GM19240 (cell line): Measurements from ENCODE around the gene CYP19A1.
"Not testable (repeated sequence)": the region's sequence is repeated elsewhere in the genome, so short reads cannot be mapped to it uniquely, and the experiment has no call there.

Experiments used
- DNase-seq: peaks from one replicate; pipeline ENCODE4 v3.0.0; 2011; ENCODE audit warnings: low spot score; ENCODE audit not compliant: insufficient read length

The CYP19A1 gene

DNA sequence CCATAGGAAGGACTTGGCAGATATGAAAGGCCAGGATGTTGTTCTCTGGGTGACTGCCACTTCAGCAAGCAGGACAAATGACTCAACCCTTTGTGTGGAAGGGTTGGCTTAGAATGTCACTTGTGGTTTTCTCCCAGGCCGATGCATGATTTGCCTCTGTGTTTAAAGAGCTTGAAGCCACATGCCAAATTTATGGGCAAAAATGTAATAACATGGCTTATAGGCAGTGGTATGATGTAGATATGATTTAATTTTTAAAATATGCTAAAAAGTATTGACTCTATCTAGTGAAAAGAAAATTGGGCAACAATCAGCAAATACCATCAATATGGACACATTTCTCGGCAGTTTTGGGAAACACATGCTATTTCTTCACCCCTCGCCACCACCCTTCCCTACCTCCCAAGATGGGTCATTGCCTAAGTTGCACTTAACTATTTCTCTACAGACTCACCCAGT lies 114.6 kb downstream of the CYP19A1 start:
- no peak for DNase-seq

DNA sequence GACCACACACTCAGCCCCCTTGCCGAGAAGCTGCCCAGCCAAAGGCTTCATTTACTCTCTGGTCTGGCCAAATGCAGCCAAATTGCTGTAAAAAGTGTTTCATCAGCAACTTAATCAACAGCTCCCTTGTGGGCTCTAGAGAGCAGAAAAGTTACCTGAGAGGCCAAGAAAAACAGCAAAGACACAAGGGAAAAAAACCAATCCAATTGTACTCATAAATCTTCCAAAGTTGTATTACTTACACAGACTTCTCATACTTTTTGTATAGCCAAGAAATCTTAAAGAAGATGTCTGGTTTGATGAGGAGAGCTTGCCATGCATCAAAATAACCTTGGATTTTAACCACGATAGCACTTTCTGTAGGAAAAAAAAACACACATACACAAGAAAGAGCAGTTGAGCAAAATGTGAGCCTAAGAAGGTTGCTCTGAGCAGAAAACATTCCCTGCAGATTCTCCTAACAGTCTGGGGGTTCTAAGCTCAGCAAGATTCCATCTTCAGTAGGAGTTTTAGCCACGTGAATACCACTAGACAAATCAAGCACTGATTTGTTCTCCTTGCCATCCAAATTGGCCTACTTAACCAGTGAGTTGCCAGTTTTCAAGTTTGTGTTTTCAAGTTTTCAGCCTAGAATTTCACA lies 120.0 kb downstream of the CYP19A1 start:
- DNase-seq, result no peak

DNA sequence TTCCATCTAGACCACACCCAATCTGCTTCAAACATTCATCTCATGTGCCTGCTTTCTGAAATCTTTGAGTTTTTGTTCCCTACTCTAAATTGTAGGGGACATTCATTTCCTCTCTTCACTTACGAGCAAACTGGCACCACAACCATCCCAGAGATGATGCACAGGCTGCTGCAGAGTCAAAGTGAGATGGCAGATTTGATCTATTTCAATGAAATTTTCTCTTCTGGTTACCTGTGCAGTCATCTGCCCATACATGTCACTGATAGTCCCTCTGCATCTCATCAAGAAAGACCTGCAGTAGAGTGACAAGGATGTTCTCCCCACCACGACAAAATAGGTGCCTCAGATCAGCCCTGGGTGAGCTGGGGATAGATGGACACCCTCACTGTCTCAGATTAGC lies 125.5 kb downstream of the CYP19A1 start:
- DNase-seq, result no peak

DNA sequence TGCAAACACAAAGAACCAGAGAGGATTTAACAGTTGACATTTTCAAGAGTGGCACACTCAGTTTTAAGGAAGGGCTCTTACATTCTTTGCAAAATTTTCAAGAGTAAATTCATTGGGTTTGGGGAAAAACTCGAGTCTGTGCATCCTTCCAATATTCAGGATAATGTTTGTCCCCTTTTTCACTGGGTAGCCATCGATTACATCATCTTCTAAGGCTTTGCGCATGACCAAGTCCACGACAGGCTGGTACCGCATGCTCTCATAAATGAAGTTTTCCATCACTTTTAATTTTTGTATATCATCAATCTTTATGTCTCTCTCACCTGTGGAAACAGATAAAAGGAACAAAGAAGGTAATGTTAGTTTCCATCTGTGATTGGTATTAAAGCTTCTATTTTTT lies 126.2 kb downstream of the CYP19A1 start:
- DNase-seq, result no peak

DNA sequence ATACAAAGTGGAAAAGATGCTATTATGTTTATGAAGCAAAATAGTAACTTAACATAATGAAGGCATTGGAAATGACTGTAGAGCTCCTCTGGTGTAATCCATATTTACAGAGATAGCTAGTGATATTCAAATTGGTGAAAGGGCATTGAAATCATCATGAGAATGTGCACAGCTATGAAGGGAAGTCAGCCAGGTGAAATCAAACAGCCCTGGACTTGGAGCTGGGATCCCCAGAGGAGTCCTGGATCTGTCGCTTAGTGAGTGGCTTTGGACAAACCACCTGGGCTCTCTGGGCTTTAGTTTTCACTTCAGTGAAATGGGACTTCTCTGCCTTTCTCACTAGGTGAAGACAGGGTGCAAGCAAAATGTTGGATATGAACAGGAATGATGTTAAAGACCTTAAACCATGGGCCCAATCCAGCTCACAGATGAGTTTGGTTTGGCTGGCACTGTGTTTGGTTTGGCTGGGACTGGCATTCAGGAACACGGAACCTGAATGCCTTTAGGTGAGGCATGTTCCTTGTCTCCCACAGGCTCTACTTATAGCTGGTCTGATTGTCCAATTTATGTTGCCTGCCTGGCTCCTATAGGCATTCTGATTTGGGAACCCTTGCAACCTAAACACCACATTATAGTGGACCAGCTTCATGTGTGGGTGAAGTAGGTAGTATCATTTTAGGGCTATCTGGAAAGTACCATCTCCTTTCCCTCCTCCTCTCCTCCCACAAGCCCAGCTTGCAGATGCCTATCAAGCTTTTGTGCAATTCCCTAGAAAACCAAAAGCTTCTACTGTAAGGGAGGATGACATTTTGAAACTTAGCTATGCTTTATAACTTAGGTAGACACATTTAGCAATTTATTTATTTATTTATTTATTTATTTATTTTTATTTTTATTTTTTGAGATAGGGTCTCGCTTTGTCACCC lies 133.1 kb downstream of the CYP19A1 start:
- DNase-seq, result no peak

DNA sequence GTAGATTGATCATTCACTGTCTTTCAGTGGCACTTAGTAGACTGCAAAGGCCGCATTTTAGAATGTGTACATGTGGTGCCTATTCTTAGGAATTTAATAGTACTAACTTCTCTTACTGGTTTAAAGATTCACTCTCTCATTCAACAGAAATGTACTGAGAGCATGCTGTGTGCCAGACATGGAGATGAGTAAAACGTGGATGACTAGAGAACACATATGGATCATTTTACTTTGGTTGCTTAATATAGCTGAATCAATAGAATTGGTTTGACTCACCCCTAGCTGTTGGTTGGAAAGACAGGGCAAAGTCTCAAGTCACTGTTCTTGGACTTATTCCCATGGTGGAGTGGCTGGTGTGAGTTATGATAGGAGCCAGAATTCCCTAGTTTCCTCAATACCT lies 134.6 kb downstream of the CYP19A1 start:
- DNase-seq, result no peak

DNA sequence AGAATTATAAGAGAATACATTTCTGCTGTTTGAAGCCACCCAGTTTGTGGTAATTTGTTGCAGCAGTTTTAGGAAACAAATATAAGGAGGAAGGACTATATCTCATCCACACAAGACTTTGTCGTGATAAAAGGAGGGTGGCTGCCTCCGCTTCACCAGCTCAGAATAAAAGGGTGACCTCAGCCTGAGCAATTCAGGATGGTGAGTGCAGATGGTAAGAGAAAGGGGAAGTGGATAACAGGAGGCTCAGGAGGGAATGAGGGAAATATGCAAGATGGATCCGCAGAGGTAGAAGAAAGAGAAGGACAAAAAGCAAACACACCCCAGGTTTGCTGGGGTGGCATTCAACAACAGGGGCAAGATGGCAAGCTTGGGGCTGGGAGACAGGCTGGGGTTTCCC lies 135.6 kb downstream of the CYP19A1 start:
- no peak for DNase-seq

DNA sequence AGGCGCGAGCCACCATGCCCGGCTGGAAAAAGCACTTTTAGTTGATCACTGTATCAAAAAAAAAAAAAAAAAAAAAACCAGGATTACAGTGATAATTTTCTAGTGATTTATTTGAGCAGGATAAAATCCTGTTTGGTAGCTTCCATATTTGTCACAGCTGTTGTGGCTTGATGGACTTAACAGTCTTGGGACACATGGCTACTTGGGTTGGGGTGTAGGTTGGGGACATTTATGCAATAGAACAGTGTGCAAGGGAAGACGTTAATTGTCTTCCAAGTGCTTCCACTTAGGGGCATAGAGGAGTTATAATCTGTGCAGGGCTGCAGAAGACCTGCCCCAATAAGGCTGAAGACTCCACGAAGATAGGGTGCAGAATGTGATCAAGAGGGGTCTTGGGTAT lies 136.8 kb downstream of the CYP19A1 start:
- no peak for DNase-seq

DNA sequence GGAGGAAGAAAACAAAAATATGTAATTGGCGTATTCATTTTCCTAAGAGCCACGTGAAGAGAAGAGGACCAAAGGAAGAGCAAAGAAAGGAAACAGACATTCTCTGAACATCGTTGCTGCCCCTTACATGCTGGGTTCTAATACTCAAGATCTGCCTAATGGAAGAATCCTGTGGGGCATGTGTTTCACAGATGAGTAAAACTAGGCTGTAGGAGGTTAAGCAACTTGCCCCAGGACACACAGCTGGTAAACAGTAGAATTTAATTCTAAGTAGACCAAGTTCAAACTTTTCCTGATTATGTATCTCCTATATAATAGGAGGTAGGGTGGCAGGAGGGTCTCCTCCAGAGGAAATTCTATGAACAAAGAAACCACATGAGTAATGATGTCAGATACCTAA lies 137.6 kb downstream of the CYP19A1 start:
- DNase-seq, result no peak

DNA sequence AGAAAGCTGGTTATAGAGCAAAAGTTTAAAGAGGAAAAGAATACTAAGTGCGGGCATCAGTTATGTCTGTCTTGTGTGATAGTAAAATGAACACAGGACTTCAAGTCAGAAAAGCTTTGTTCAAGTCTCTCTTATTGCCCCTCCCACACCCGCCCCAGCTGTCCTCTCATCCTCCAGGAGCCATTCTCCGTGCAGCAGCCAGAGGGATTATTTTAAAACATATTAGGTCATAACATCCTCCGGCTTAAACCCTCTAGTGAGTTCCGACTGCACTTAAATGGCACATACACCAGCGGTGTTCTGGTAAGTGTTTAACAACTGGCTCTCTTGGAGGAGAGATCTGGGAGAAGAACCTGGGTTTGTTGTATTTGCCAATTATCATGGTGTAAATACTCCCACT lies 138.9 kb downstream of the CYP19A1 start:
- no peak for DNase-seq

DNA sequence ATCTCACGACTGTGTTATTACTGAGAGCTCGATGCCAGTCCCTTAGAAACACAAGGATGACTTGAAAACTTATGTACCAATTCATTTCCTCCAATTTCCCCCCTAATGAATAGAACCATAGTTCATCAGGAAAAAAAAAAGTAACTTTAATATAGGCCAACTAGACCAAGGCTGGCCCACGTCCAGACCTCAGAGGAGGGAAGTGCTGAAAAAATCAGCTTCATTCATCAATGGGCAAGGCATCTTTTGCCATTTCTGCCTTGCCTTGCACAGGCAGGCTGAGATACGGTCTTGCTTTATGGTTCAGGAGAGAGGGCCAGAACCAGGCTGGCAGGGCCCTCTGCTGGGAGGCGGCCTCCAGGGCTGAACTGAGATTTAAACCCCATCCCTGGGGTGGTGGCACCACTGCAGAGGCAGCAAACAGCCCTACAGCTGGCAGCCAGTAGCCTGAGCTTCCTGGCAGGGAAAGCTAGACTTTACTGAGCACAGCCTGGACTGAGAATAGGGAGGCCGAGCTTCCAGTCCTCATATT lies 139.6 kb downstream of the CYP19A1 start:
- DNase-seq, result no peak

DNA sequence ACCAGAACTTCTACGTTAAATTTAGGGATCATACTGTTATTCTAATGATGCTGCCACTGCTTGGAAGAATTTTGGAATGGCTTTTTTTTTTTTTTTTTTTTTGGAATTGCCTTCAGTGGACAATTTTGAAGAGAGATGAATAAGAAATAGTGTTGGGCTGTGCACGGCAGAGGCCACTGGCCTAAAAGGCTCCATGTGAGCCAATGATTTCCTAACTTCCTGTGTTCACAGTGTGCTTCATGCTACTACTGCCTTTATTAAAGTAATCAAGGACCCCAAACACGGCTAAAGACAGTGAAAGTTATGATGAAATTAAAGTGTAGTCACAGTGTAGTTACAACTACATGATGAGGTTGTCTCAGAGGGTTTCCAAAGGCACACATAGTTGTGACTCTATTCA lies 142.9 kb downstream of the CYP19A1 start:
- DNase-seq, result no peak

DNA sequence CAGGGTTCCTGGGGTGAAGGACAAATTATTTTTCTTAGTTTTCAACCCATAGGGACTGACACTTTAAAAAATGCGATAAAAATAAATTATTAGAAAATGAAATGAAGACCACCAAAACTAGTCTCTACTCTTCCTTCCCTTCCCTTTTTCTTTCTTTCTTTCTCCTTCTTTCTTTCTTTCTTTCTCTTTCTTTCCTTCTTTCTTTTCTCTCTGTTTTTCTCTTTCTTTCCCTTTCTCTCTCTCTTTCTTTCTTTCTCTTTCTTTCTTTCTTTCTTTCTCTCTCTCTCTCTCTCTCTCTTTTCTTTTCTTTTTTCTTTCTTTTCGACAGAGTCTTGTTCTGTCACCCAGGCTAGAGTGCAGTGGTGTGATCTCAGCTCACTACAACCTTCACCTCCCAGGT lies 144.4 kb downstream of the CYP19A1 start:
- no peak for DNase-seq

DNA sequence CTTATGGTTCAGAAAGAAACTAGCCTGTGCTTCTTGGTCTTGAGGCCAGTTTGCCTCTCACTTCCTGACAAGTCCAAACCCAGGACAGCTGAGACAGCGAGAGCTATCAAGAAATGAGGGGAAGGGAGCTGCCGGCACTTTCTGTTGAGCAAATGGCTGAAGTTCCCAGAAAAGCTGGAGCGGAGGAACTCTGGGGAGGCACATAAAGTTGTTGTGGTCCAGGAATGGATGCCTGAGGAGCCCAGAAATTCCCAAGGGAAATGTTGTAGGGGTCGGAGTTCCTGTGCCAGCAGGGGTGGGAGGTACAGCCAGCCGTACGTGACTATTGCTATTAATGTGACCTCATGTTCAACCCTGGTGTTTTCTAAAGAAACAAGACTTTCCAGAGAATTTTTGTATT lies 144.9 kb downstream of the CYP19A1 start:
- no peak for DNase-seq

DNA sequence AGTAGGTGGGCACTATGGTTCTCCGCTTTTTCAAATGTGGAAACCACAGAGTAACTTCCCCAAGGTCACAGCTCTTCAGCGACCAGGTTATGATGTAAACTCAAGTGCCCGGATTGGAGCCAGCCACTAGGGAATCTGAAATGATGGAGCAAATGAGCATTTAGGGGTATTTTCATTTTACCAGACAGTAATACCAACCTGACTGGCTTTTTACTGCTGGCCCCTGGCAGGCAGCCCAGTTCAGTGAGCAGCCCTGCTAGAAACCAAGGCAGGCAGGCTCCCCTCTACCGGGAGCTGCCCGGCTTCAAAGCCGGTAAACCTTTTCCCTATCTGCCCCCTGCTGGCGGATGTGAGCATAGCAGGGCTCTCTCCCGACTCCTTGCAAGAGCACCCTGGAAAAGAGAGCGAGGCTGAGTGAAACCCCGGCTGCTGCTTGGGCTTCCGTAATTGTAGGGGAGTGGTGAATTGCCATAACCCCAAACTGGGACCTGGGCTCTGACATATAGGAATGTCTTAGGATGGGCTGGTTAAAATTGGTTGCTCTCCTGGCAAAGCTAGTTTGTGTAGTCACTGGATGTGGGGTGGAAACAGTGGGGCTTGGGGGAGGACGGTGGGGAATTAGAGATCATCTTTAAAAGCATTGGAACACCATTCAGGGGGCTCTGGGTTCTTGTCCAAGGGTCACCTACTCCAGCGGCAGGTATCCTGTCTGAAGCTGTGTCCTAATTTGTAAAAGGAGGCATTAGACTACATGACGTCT lies 145.7 kb downstream of the CYP19A1 start:
- peak; percentile 37 for DNase-seq

DNA sequence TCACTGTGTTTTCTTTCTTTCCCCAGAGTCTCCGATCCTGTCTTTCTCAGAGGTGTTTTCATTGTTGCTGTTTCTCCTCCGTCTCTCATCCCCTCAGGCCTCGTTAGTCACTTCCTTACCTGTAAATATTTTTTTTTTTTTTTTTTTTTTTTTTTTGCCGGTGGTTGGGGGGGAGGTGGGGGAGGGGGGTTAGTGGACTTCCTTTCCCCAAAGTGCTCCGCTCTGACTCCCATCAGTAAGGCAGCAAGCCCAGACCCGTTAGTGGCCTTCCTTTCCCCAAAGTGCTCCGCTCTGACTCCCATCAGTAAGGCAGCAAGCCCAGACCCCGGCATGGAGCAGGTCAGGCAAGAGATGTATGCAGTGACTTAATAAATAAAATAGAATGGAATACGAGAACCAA lies 146.6 kb downstream of the CYP19A1 start:
- DNase-seq, result no peak

DNA sequence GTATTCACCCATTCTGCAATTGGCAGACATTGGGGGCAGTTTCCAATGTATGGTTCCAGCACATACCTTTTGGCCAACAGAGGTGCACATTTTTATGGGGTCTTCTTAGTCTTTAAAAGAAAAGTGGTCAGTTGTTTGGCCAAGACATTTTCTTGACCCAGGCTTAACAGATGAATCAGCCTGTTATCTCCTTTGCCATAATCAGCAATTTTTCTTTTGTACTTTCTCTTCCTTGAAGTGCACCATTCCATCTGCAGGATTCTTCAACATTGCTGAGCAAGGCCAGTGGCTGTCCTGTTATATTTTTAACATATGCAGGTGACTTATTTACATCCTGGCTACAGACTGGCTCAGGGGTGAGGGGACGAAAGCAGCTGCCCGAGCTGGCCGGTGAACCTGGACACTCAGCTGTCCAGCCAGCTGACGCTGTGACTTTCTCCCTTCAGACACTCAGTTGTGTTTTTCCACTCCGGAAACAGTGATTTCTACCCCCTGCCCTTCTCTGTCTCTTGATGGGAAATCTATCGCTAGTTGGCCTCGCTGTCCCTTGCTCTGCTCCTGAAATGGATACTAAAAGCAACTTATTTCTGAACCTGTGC lies 147.2 kb downstream of the CYP19A1 start:
- no peak for DNase-seq

DNA sequence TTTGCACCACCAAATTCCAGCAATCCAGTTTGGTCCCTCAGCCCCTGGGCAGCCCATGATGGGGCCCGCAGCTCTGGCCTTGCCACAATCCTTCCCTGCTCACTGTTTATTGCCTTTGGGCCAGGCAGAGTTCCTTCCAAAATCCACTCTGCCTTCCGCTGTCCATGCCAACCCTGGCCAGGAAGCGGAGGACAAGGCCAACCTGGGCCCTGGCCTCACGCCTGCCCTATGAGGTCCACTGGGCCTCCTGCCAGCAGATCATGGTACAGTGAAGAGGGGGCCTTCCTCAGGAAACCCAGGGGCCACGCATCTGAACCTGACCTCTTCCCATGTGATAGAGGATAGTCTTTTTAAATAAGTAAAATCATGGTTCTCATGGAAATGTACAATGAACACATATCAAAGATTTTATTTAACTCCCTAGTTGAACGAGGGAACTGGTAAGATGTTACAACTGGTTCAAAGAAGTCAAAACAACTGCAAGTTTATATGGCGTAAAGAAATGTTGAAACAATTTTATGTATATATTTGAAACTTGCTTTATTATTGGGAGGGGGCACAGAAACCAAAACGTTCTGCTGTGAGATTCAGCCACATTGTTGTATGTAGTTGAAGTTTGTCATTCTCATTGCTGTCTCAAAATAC lies 147.8 kb downstream of the CYP19A1 start:
- DNase-seq, result no peak

DNA sequence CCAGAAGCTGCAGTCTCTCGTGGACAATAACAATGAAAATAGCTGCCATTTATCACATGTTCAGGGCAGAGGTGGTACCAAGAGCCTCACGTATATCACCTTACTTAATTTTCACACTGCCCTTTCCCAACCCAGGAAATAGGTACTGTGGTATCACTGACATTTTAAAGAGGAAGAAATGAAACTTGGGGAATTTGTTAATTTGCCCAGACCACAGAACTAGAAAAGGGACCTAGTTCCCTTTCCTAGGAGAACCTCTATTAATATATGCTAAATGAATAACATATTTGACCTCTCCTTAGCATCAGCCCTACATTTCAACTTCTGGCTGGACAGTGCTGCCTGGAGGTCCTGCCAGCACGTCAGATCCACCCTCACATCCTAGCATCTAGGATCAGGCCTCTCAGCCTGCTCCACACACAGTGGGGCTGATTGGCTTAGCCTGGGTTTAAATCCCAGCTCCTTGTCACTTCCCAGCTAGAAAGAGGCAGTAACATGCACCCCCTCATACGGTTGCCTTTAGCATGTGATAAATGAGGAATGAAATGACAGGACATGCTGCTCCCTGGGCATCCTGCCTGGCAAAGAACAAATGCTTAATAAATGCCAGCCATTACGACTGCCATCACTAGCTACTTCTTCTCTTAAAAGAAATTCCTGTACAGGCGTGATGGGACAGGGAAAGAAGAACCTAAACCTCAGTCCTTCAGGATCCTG lies 148.6 kb downstream of the CYP19A1 start:
- DNase-seq, result no peak

DNA sequence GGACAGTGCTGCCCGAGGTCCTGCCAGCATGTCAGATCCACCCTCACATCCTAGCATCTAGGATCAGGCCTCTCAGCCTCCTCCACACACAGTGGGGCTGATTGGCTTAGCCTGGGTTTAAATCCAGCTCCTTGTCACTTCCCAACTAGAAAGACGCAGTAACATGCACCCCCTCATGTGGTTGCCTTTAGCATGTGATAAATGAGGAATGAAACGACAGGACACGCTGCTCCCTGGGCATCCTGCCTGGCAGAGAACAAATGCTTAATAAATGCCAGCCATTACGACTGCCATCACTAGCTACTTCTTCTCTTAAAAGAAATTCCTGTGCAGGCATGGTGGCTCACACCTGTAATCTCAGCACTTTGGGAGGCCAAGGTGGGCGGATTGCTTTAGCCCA lies 149.6 kb downstream of the CYP19A1 start:
- DNase-seq, result not testable (repeated sequence)
